Measurements from ENCODE around the gene SEPTIN3.
"Not testable (repeated sequence)": the region's sequence is repeated elsewhere in the genome, so short reads cannot be mapped to it uniquely, and the experiment has no call there.

SEPTIN3 gene

DNA sequence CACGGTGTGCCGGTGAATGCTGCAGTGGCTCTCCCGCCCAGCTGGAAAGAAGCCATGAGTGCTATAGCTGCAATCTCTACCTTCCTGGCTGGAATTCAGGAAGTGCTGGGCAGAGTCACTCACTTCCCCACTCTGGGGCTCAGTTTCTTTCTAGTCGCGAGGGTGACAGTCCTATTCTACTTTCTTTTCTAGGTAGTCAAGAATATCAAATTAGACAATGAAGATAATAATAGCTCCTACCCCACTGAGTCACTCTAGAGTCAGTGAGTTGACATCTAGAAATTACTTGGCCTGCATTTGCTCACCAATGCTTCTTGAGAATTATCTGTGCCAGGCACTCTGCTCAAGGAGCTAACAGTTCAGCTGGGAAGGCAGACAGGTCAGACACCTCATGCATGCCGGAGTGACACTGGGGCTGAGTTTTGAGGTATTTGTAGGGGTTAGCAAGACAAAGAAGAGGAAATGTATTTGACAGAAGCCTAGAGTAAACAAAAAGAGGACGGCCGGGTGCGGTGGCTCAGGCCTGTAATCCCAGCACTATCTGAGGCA lies 25.5 kb upstream of the SEPTIN3 start:
- Histone ChIP-seq H3K9ac (ENCODE audit: low read depth in 1 of 2, low read length in 2 of 2) (no peak overlapping the region), H3K27ac (ENCODE audit: low read depth, low read length) (no peak overlapping the region), H3K36me3 (ENCODE audit: control insufficient read depth in 1 of 2, insufficient read depth in 2 of 2, low read length in 2 of 2) (peaks cover 0 to 6% of the 10 kb centered on the region in 2 donors), H3K9me3 (ENCODE audit: control insufficient read depth in 1 of 2, low read length in 2 of 2) (no peaks in the 10 kb centered on the region), H3K27me3 (ENCODE audit: control insufficient read depth in 1 of 2, insufficient read depth in 2 of 2, low read length in 2 of 2) (no peaks in the 10 kb centered on the region), H3K4me3 (ENCODE audit: low read depth in 1 of 2, low read length in 2 of 2) (no peak overlapping the region), H3K4me1 (ENCODE audit: control insufficient read depth in 1 of 2, insufficient read depth in 2 of 2, low read length in 2 of 2) (peaks cover 28 to 32% of the 10 kb centered on the region in 2 donors)

GRCh38 chr22:41946629-41947423 lies 22.4 kb upstream of the SEPTIN3 start, which contains the start of gene CENPM:
TSS of gene CENPM (minus strand) at chr22:41947152. CDS start at chr22:41947076, 76 bp downstream.
- Histone ChIP-seq H3K27ac (ENCODE audit: low read depth, low read length) (no peak within 1 kb of the TSS), H3K36me3 (ENCODE audit: control insufficient read depth in 1 of 2, insufficient read depth in 2 of 2, low read length in 2 of 2) (peaks cover 0 to under 1% of the 10 kb centered on the region in 2 donors), H3K27me3 (ENCODE audit: control insufficient read depth in 1 of 2, insufficient read depth in 2 of 2, low read length in 2 of 2) (no peaks in the 10 kb centered on the region), H3K4me3 (ENCODE audit: low read depth in 1 of 2, low read length in 2 of 2) (peak within 1 kb of the TSS; percentile 88 to 94), H3K9me3 (ENCODE audit: control insufficient read depth in 1 of 2, low read length in 2 of 2) (no peaks in the 10 kb centered on the region), H3K4me1 (ENCODE audit: control insufficient read depth in 1 of 2, insufficient read depth in 2 of 2, low read length in 2 of 2) (peaks cover 15 to 18% of the 10 kb centered on the region in 2 donors), H3K9ac (ENCODE audit: low read depth in 1 of 2, low read length in 2 of 2) (peak within 1 kb of the TSS; percentile 65 to 72)

DNA sequence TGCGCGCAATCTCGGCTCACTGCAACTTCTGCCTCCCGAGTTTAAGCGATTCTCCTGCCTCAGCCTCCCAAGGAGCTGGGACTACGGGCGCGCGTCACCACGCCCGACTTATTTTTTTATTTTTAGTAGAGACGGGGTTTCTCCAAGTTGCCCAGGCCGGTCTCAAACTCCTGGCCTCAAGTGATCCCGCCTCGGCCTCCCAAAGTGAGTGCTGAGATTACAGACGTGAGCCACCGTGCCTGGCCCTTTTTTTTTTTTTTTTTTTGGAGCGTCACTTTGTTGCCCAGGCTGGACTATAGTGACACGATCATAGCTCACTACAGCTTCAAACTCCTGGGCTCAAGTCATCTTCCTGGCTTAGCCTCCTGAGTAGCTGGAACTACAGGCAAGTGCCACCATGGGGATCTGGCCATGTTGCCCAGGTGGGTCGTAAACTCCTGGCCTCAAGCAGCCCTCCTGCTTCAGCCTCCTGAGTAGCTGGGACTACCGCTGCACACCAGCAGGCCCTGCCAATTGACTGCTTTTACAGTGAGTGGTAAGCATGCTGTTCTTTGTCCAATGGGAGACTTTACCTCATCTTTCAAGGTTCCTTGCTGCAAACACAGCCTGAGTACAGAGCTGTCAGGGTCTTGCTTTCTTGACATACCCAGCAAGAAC lies 21.7 kb upstream of the SEPTIN3 start:
- Histone ChIP-seq H3K4me3 (ENCODE audit: low read depth in 1 of 2, low read length in 2 of 2) (peak overlapping the region; percentile 88 to 94), H3K9me3 (ENCODE audit: control insufficient read depth in 1 of 2, low read length in 2 of 2) (no peaks in the 10 kb centered on the region), H3K27me3 (ENCODE audit: control insufficient read depth in 1 of 2, insufficient read depth in 2 of 2, low read length in 2 of 2) (no peaks in the 10 kb centered on the region), H3K36me3 (ENCODE audit: control insufficient read depth in 1 of 2, insufficient read depth in 2 of 2, low read length in 2 of 2) (no peaks in the 10 kb centered on the region), H3K9ac (ENCODE audit: low read depth in 1 of 2, low read length in 2 of 2) (peak overlapping the region; percentile 25 to 42), H3K4me1 (ENCODE audit: control insufficient read depth in 1 of 2, insufficient read depth in 2 of 2, low read length in 2 of 2) (peaks cover 15 to 18% of the 10 kb centered on the region in 2 donors), H3K27ac (ENCODE audit: low read depth, low read length) (no peak overlapping the region)

- H3K27me3 ChIP-seq (ENCODE audit: control insufficient read depth in 1 of 2, insufficient read depth in 2 of 2, low read length in 2 of 2), result no peaks in the 10 kb centered on the region
- H3K4me1 ChIP-seq (ENCODE audit: control insufficient read depth in 1 of 2, insufficient read depth in 2 of 2, low read length in 2 of 2), result peaks cover 15 to 18% of the 10 kb centered on the region in 2 donors
- H3K36me3 ChIP-seq (ENCODE audit: control insufficient read depth in 1 of 2, insufficient read depth in 2 of 2, low read length in 2 of 2), result no peaks in the 10 kb centered on the region
- no peak overlapping the region for H3K27ac ChIP-seq (ENCODE audit: low read depth, low read length)
- no peaks in the 10 kb centered on the region for H3K9me3 ChIP-seq (ENCODE audit: control insufficient read depth in 1 of 2, low read length in 2 of 2)
- H3K4me3 ChIP-seq (ENCODE audit: low read depth in 1 of 2, low read length in 2 of 2), result no peak overlapping the region
- H3K9ac ChIP-seq (ENCODE audit: low read depth in 1 of 2, low read length in 2 of 2), result no peak overlapping the region
Measured at GRCh38 chr22:41948142-41948541, 21.1 kb upstream of the SEPTIN3 start.

GRCh38 chr22:41948928-41949296 lies 20.3 kb upstream of the SEPTIN3 start:
- not testable (repeated sequence) for H3K36me3 ChIP-seq (ENCODE audit: control insufficient read depth in 1 of 2, insufficient read depth in 2 of 2, low read length in 2 of 2); H3K4me3 ChIP-seq (ENCODE audit: low read depth in 1 of 2, low read length in 2 of 2); H3K9ac ChIP-seq (ENCODE audit: low read depth in 1 of 2, low read length in 2 of 2); H3K27ac ChIP-seq (ENCODE audit: low read depth, low read length); H3K27me3 ChIP-seq (ENCODE audit: control insufficient read depth in 1 of 2, insufficient read depth in 2 of 2, low read length in 2 of 2); H3K9me3 ChIP-seq (ENCODE audit: control insufficient read depth in 1 of 2, low read length in 2 of 2)
- H3K4me1 ChIP-seq (ENCODE audit: control insufficient read depth in 1 of 2, insufficient read depth in 2 of 2, low read length in 2 of 2), result peaks cover 12 to 15% of the 10 kb centered on the region in 2 donors

GRCh38 chr22:41949297-41949965 lies 19.8 kb upstream of the SEPTIN3 start:
- Histone ChIP-seq H3K27ac (ENCODE audit: low read depth, low read length) (no peak overlapping the region), H3K36me3 (ENCODE audit: control insufficient read depth in 1 of 2, insufficient read depth in 2 of 2, low read length in 2 of 2) (no peaks in the 10 kb centered on the region), H3K4me1 (ENCODE audit: control insufficient read depth in 1 of 2, insufficient read depth in 2 of 2, low read length in 2 of 2) (peaks cover 10 to 15% of the 10 kb centered on the region in 2 donors), H3K9me3 (ENCODE audit: control insufficient read depth in 1 of 2, low read length in 2 of 2) (no peaks in the 10 kb centered on the region), H3K4me3 (ENCODE audit: low read depth in 1 of 2, low read length in 2 of 2) (no peak overlapping the region), H3K9ac (ENCODE audit: low read depth in 1 of 2, low read length in 2 of 2) (no peak overlapping the region), H3K27me3 (ENCODE audit: control insufficient read depth in 1 of 2, insufficient read depth in 2 of 2, low read length in 2 of 2) (no peaks in the 10 kb centered on the region)

DNA sequence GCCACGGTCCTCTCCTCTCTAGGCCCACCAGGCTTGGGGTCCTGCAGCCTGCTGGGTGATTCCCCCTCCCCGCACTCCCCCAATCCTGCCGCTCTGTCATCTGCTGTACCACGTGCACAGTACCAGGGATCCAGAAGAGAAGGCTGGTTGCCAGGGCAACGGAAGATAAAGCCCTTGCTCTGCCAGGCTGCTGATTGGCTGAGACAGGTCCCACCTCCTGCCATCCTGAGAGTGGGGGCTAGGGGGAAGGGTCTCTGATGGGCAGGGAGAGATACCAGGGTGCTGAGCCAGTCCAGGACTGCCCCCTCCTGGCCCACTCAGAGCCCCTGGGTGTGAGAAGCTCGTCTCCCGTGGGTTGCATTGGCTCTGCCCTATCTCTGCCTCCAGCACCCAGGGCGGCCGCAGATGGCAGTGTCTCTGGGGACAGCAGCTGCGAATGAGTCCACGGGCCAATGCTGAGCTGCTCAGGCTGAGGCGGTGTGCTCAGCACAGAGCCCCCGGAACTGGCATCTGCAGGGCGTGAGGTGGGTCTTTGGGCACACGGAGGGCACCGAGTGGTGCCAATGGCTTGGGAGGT lies 17.3 kb upstream of the SEPTIN3 start, which contains the start of gene SMIM45:
Gene SMIM45, plus strand, starts transcription at position 253 of the 577 bp plus-strand sequence.
- no peaks in the 10 kb centered on the region for H3K27me3 ChIP-seq (ENCODE audit: control insufficient read depth in 1 of 2, insufficient read depth in 2 of 2, low read length in 2 of 2)
- H3K4me1 ChIP-seq (ENCODE audit: control insufficient read depth in 1 of 2, insufficient read depth in 2 of 2, low read length in 2 of 2), result peaks cover 0 to 4% of the 10 kb centered on the region in 2 donors
- H3K27ac ChIP-seq (ENCODE audit: low read depth, low read length), result no peak within 1 kb of the TSS
- H3K9ac ChIP-seq (ENCODE audit: low read depth in 1 of 2, low read length in 2 of 2), result no peak within 1 kb of the TSS
- H3K9me3 ChIP-seq (ENCODE audit: control insufficient read depth in 1 of 2, low read length in 2 of 2), result no peaks in the 10 kb centered on the region
- no peaks in the 10 kb centered on the region for H3K36me3 ChIP-seq (ENCODE audit: control insufficient read depth in 1 of 2, insufficient read depth in 2 of 2, low read length in 2 of 2)
- H3K4me3 ChIP-seq (ENCODE audit: low read depth in 1 of 2, low read length in 2 of 2), result no peak within 1 kb of the TSS

DNA sequence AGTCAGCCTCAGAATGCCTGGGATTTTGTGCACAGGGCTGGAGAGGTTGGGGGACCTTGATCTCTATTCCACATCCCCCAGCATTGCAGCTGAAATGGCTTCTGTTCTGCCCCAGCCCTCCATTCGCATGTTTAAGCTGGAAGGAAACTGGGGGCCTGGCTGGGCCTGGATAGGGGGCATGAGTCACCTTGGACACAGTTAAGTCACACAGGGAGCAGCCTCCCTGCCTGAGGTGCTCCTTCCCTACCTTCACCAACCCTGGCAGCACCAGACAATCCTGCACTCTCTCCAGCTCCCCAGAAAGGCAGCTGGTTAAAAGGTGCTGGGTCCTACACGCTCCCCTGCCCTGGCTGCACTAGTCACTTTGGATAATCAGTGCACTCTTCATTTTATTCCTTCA lies 16.5 kb upstream of the SEPTIN3 start:
- H3K9ac ChIP-seq (ENCODE audit: low read depth in 1 of 2, low read length in 2 of 2), result no peak overlapping the region
- no peak overlapping the region for H3K27ac ChIP-seq (ENCODE audit: low read depth, low read length)
- H3K27me3 ChIP-seq (ENCODE audit: control insufficient read depth in 1 of 2, insufficient read depth in 2 of 2, low read length in 2 of 2), result no peaks in the 10 kb centered on the region
- no peaks in the 10 kb centered on the region for H3K4me1 ChIP-seq (ENCODE audit: control insufficient read depth in 1 of 2, insufficient read depth in 2 of 2, low read length in 2 of 2)
- H3K9me3 ChIP-seq (ENCODE audit: control insufficient read depth in 1 of 2, low read length in 2 of 2), result no peaks in the 10 kb centered on the region
- H3K36me3 ChIP-seq (ENCODE audit: control insufficient read depth in 1 of 2, insufficient read depth in 2 of 2, low read length in 2 of 2), result no peaks in the 10 kb centered on the region
- no peak overlapping the region for H3K4me3 ChIP-seq (ENCODE audit: low read depth in 1 of 2, low read length in 2 of 2)

DNA sequence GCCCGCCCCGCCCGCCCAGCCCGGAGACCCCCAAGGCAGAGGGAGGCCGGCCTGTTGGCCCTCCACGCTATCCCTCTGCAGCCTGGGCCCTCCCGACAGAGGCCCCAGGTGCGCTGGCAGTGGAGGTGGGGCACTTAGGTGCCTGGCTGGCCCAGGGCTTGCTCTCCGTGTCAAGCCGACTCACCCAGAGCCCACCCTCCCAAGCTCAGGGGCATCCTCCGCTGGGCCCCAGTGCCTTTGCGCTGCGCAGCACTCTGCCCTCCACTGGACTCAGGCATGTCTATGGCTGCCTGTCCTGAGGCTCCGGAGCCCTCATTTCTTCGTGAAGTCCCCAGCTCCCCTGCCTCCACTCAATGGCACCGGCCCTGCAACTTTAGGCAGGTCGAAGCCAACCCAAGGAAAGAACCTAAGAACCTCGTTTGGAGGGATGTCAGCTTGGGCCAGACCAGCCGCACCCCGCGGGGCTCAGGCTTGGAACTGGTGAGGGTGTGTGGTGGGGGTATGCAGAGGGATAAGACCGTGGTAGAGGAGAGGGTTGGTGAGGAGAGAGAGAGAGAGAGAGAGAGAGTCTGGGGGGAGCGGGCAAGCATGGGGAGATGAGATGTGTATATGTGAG lies 11.2 kb upstream of the SEPTIN3 start:
- H3K27me3 ChIP-seq (ENCODE audit: control insufficient read depth in 1 of 2, insufficient read depth in 2 of 2, low read length in 2 of 2), result no peaks in the 10 kb centered on the region
- no peak overlapping the region for H3K27ac ChIP-seq (ENCODE audit: low read depth, low read length)
- H3K9ac ChIP-seq (ENCODE audit: low read depth in 1 of 2, low read length in 2 of 2), result no peak overlapping the region
- H3K4me1 ChIP-seq (ENCODE audit: control insufficient read depth in 1 of 2, insufficient read depth in 2 of 2, low read length in 2 of 2), result peaks cover 0 to 2% of the 10 kb centered on the region in 2 donors
- no peak overlapping the region for H3K4me3 ChIP-seq (ENCODE audit: low read depth in 1 of 2, low read length in 2 of 2)
- H3K36me3 ChIP-seq (ENCODE audit: control insufficient read depth in 1 of 2, insufficient read depth in 2 of 2, low read length in 2 of 2), result no peaks in the 10 kb centered on the region
- no peaks in the 10 kb centered on the region for H3K9me3 ChIP-seq (ENCODE audit: control insufficient read depth in 1 of 2, low read length in 2 of 2)
